ENCODE results near the gene TCEAL9. TPM values are rescaled to one million over a fixed set of nuclear protein-coding genes. Genes with fewer than 3 reads are reported as not detected.

Gene TCEAL9, protein sequence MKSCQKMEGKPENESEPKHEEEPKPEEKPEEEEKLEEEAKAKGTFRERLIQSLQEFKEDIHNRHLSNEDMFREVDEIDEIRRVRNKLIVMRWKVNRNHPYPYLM
- 23.7 TPM for total RNA-seq
- long read RNA-seq, transcript TCEAL9-202 (3 exons, 1,033 nt), result major isoform, 13 of 20 reads
- long read RNA-seq, transcript TCEAL9-201 (2 exons, 699 nt), result minor isoform, 6 of 20 reads
- long read RNA-seq, partial matches to known transcripts, result 0 of 20 reads
- long read RNA-seq, other reads (novel, unspliced or antisense), result 0 of 20 reads

DNA sequence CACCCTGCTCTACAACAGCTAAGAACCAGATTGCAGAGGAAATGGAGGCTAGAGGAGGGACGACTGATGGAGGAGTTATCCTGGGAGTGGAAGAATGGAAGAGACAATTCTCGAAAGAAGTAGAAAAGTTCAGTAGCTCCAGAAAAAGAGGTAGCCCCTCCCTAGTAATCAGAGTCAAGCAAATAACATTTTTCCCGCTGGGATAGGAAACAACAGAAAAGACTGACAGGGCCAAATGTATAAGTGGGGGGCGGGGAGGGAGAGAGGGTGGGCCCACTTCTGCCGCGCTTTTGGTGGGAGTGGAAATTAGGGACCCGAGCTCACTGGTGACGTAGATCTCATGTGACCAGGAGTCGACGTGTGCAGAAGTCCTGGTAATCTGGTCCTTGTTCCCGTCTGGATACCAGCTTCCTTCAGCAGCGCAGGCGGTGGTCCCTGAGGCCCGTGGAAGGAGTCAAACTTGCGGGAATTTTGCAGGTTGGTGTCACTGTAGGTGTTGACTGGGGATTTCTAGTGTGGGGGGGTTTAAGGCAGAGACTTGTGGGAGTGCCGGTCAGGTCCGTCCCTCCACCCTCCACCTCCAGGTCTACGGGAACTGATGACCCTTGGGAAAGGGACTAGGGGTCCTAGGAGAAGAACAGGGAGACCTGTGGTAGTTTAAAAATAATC lies at the start of gene TCEAL9:
TCEAL9 (plus strand) TSS at position 377 of the 669 bp plus-strand sequence. CDS start 1,179 bp downstream, outside the sequence.
- H3K4me3 ChIP-seq, result peak within 1 kb of the TSS; percentile 77
- peaks cover 5% of the 10 kb centered on the region for H3K4me1 ChIP-seq
- intact Hi-C loops (cut with micrococcal nuclease), result no loop called here
- DNase-seq, result peak; percentile 42
- H3K27me3 ChIP-seq (ENCODE audit: low read depth), result no peaks in the 10 kb centered on the region
- H3K36me3 ChIP-seq, result no peaks in the 10 kb centered on the region
- H3K27ac ChIP-seq (replicated peaks), result peak within 1 kb of the TSS; percentile 88
- H3K9me3 ChIP-seq (replicated peaks), result no peaks in the 10 kb centered on the region
- TF ChIP-seq, protein P1, sequence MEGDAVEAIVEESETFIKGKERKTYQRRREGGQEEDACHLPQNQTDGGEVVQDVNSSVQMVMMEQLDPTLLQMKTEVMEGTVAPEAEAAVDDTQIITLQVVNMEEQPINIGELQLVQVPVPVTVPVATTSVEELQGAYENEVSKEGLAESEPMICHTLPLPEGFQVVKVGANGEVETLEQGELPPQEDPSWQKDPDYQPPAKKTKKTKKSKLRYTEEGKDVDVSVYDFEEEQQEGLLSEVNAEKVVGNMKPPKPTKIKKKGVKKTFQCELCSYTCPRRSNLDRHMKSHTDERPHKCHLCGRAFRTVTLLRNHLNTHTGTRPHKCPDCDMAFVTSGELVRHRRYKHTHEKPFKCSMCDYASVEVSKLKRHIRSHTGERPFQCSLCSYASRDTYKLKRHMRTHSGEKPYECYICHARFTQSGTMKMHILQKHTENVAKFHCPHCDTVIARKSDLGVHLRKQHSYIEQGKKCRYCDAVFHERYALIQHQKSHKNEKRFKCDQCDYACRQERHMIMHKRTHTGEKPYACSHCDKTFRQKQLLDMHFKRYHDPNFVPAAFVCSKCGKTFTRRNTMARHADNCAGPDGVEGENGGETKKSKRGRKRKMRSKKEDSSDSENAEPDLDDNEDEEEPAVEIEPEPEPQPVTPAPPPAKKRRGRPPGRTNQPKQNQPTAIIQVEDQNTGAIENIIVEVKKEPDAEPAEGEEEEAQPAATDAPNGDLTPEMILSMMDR (IDR thresholded peaks at IDR 0.05; ENCODE audit: borderline replicate concordance), result no peak

DNA sequence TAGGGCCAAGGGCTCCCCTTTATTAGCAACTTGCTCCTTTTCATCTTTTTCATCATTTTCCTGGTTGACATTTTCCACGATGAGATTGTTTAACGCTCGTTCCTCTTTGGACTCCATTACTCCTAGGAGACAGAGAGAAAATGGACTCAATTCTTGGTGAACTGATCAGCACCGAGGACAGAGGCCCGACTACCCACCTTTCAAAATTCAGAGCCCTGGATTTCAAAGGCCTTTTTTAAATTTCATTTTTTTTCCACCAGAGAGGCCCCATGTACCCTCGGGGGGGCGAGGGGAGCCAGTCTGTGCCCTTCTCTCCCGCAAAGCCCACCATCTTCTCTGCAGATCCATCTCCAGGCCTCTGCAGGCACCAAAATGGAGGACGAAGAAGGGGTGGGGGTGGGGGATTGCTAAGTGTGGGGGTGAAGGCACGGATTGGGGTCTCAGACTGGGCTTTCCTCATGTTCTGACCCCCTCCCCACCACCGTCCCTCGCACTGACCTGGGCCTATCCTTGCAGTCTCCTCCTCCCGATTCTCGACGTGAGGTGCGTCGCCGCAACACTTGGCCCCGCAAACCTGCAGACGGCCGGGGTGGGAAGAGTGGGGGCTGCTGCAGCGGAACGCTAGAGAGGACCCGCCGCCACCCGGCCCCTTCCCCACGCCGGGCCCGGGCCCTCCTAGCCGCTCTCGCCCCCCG lies 46.3 kb upstream of the TCEAL9 start:
- Histone ChIP-seq H3K4me1 (peaks cover 6% of the 10 kb centered on the region), H3K4me3 (peak overlapping the region; percentile 63), H3K9me3 (replicated peaks) (no peaks in the 10 kb centered on the region), H3K27ac (replicated peaks) (no peak overlapping the region), H3K36me3 (no peaks in the 10 kb centered on the region), H3K27me3 (ENCODE audit: low read depth) (peaks cover 18% of the 10 kb centered on the region)
- TF ChIP-seq, protein P1 (IDR thresholded peaks at IDR 0.05; ENCODE audit: borderline replicate concordance), result no peak
- intact Hi-C loops (cut with micrococcal nuclease), result no loop called here
- DNase-seq, result no peak

DNA sequence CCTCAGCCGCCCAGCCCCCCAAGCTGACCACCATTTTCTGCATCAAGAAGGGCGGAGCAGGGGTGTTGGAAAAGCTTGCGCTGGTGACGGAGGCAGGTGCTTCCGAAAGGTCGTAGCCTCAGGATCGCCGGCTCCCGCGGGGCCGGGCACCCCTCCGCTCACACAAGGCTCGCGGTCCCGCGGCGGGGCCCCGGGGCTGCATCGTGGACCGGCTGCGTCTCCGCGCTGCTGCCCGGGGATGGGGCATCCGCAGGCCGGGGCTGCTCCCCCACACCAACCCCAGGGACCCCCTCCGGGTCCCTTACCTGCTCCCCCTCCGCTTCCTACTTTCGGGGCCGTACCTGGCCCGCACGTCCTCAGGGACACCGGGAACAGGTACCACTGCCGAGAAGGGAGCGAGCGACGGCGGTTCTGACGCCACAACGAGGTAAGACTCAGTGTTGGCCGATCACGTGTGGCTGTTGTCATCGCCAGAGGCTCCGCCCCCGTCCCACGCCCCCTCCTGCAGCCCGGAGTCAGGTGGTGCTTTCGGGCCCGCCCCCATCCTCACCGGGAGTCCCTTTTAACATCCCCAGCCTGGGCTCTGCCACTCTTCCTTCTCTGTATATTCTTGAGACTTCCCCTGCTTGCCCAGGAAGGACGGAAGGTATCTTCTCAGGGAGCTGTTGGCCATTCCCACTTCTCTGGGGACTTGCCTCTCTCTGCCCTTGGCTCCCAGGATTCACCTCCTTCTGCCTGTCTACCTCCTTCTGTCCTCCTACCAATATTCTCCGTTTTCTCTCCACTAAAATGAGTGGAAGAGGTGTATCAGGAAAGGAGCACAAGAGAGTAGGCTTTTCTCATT lies 45.5 kb upstream of the TCEAL9 start, which contains the start of gene BEX2:
BEX2 (minus strand) TSS at position 436 of the 844 bp plus-strand sequence. CDS start 1,014 bp downstream, outside the sequence.
- Histone ChIP-seq H3K4me1 (peaks cover 6% of the 10 kb centered on the region), H3K4me3 (peak within 1 kb of the TSS; percentile 63), H3K9me3 (replicated peaks) (no peaks in the 10 kb centered on the region), H3K36me3 (no peaks in the 10 kb centered on the region), H3K27ac (replicated peaks) (no peak within 1 kb of the TSS), H3K27me3 (ENCODE audit: low read depth) (peaks cover 18% of the 10 kb centered on the region)
- intact Hi-C loops (cut with micrococcal nuclease), result no loop called here
- TF ChIP-seq, protein P1 (IDR thresholded peaks at IDR 0.05; ENCODE audit: borderline replicate concordance), result no peak
- peak; percentile 16 for DNase-seq

DNA sequence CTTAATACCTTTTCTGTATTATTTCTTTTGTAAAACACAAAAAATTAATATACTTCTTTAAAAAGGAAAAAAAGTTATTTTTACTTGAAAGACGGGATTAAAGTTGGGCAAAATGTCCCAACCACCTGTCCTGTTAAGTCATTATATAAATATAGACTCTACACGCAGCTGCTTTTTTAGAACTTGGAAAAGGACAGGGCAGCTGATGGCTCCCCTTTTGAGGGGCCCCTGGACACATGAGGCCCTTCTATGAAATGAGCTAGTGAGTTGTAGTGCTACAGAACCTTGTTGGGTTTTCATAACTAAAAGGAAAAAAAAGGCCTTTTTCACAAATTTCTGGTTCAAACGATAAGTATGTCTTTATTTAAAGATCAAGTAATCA lies 44.9 kb upstream of the TCEAL9 start:
- Histone ChIP-seq H3K4me3 (no peak overlapping the region), H3K27me3 (ENCODE audit: low read depth) (peaks cover 18% of the 10 kb centered on the region)

More for the DNA sequence above, 44.9 kb upstream of the TCEAL9 start:
- Histone ChIP-seq H3K36me3 (no peaks in the 10 kb centered on the region), H3K9me3 (replicated peaks) (no peaks in the 10 kb centered on the region), H3K27ac (replicated peaks) (no peak overlapping the region), H3K4me1 (peaks cover 6% of the 10 kb centered on the region)
- intact Hi-C loops (cut with micrococcal nuclease), result no loop called here
- no peak for DNase-seq
- TF ChIP-seq, protein P1 (IDR thresholded peaks at IDR 0.05; ENCODE audit: borderline replicate concordance), result no peak

Measured in left ventricle myocardium inferior (tissue), 1 donor.